Endothelial cell of umbilical vein (primary cell): Measurements from ENCODE around the gene MRPL50. TPM values are rescaled to one million over a fixed set of nuclear protein-coding genes. Genes with fewer than 3 reads are reported as not detected.

ENCODE experiments used
- BruUV-seq: library from RNA; stranded (reverse); fragments of 400-500 nt; replicated peaks from 2 replicates; lab custom pipeline; 2021; lab: Mats Ljungman, UMichigan
- CTCF ChIA-PET: fragments of 300-600, 350-600 bp; sonication (Branson Sonifier 250); formaldehyde crosslinking; loops from one replicate; lab custom pipeline; 2021; ENCODE audit warnings: antibody characterized with exemption, inconsistent platforms; lab: Charles Lee
- POLR2A ChIA-PET: fragments of 300-600, 350-600 bp; sonication (Branson Sonifier 250); formaldehyde crosslinking; loops from one replicate; lab custom pipeline; 2021; ENCODE audit warnings: antibody characterized with exemption, inconsistent platforms; lab: Charles Lee
- DNase-seq: peaks from one replicate; pipeline ENCODE4 v3.0.0-alpha.2; 2011; ENCODE audit warnings: low read depth, low spot score
- FAIRE-seq: peaks from 2 replicates; lab custom pipeline; 2011; peaks lifted over from hg19 to GRCh38; lab: Jason Lieb, UNC
- H2AFZ ChIP-seq: 2 replicates; pipeline ENCODE4 v1.6.0; 2012; ENCODE audit warnings: low read depth, low read length, control low read depth, inconsistent platforms
- H3K27ac ChIP-seq: 2 replicates; pipeline ENCODE4 v1.5.1; 2011; ENCODE audit warnings: low read depth, mild to moderate bottlenecking, control low read depth, low read length, moderate library complexity; ENCODE audit not compliant: insufficient read depth
- H3K27me3 ChIP-seq, 2 experiments: 2 replicates each; pipeline versions ENCODE4 v1.6.0 to v1.6.1; 2011; ENCODE audit warnings: low read length in 2 of 2, mixed read lengths in 1 of 2; ENCODE audit not compliant: control insufficient read depth in 2 of 2, insufficient read depth in 2 of 2
- H3K36me3 ChIP-seq, 2 experiments: 2 replicates in 1 of 2; 3 replicates in 1 of 2; pipeline ENCODE4 v1.5.1; 2011; ENCODE audit warnings: low read length in 2 of 2, mild to moderate bottlenecking in 1 of 2, moderate library complexity in 1 of 2; ENCODE audit not compliant: control insufficient read depth in 2 of 2, insufficient read depth in 2 of 2; ENCODE audit errors: extremely low read depth in 1 of 2
- H3K4me1 ChIP-seq: 3 replicates; pipeline ENCODE4 v1.5.1; 2011; ENCODE audit warnings: mild to moderate bottlenecking, low read length; ENCODE audit not compliant: control insufficient read depth, insufficient read depth; ENCODE audit errors: extremely low read depth
- H3K4me2 ChIP-seq: 2 replicates; pipeline ENCODE4 v1.6.1; 2011; ENCODE audit warnings: low read length, control low read depth, mixed read lengths; ENCODE audit not compliant: insufficient read depth
- H3K4me3 ChIP-seq, 3 experiments: fragments of 200-600 bp in 1 of 3; sonication (generic), shearing (Covaris generic) in 1 of 3; replicated peaks in 1 of 3; 2 replicates each; pipeline ENCODE4 v1.5.1; 2011 to 2016; ENCODE audit warnings: control low read depth in 3 of 3, low read length in 3 of 3, mild to moderate bottlenecking in 2 of 3, inconsistent platforms in 1 of 3, low read depth in 1 of 3, moderate library complexity in 1 of 3; ENCODE audit not compliant: insufficient read depth in 1 of 3
- H3K79me2 ChIP-seq: 2 replicates; pipeline ENCODE4 v1.6.0; 2012; ENCODE audit warnings: low read length, inconsistent platforms; ENCODE audit not compliant: control insufficient read depth, insufficient read depth
- H3K9ac ChIP-seq: replicated peaks from 2 replicates; pipeline ENCODE3; 2011; ENCODE audit warnings: low read length, control low read depth; ENCODE audit not compliant: insufficient read depth; ENCODE audit errors: extremely low read depth
- H3K9me1 ChIP-seq: replicated peaks from 3 replicates; pipeline ENCODE4 v1.6.0; 2011; ENCODE audit warnings: mild to moderate bottlenecking, low read length; ENCODE audit not compliant: control insufficient read depth, insufficient read depth; ENCODE audit errors: extremely low read depth
- H3K9me3 ChIP-seq: replicated peaks from 2 replicates; pipeline ENCODE4 v1.5.1; 2012; ENCODE audit warnings: low read length, inconsistent platforms; ENCODE audit not compliant: control insufficient read depth, insufficient read depth
- H4K20me1 ChIP-seq: replicated peaks from 2 replicates; pipeline ENCODE3; 2011; ENCODE audit warnings: mild to moderate bottlenecking, low read length; ENCODE audit not compliant: control insufficient read depth, insufficient read depth; ENCODE audit errors: extremely low read depth
- CTCF ChIP-seq, 2 donors: IDR thresholded peaks; 1 replicate in 1 of 2; 2 replicates in 1 of 2; pipeline ENCODE4 v1.5.1; 2011; ENCODE audit warnings: low read length in 2 of 2, mild to moderate bottlenecking in 2 of 2, moderate library complexity in 2 of 2, control low read depth in 1 of 2, inconsistent platforms in 1 of 2, low read depth in 1 of 2; ENCODE audit not compliant: insufficient read depth in 1 of 2; ENCODE audit errors: extremely low read depth in 1 of 2
- FOS ChIP-seq: IDR thresholded peaks from 2 replicates; pipeline ENCODE4 v1.6.1; 2011; ENCODE audit warnings: mild to moderate bottlenecking, low read length, moderate library complexity, borderline replicate concordance; ENCODE audit not compliant: insufficient read depth
- GATA2 ChIP-seq: IDR thresholded peaks from 2 replicates; pipeline ENCODE4 v1.7.0; 2011; ENCODE audit warnings: low read depth, mild to moderate bottlenecking, moderate library complexity, mixed read lengths, low read length; ENCODE audit not compliant: insufficient read length, insufficient read depth
- JUN ChIP-seq: IDR thresholded peaks from 2 replicates; pipeline ENCODE4 v1.6.1; 2011; ENCODE audit warnings: borderline replicate concordance, low read depth; ENCODE audit not compliant: insufficient read length, insufficient read depth
- POLR2A ChIP-seq: IDR thresholded peaks from 2 replicates; pipeline ENCODE4 v1.6.1; 2012; ENCODE audit warnings: low read depth, mild to moderate bottlenecking, control low read depth, low read length
- dilution Hi-C: fragments of 300-500 bp; cut with MboI; formaldehyde crosslinking; loops from one replicate; pipeline ENCODE4 v1.15.0; 2019; ENCODE audit warnings: low sequenced_read_pairs; ENCODE audit not compliant: extremely low pct_ligation_motif_present
- intact Hi-C: fragments of 100-400 bp; cut with micrococcal nuclease; formaldehyde crosslinking; loops from one replicate; pipeline ENCODE4 v1.10.0; 2022
- polyA plus RNA-seq, 4 experiments: library from polyadenylated mRNA; depleted of rRNA in 3 of 4; stranded (reverse) in 3 of 4; unstranded in 1 of 4; fragments of >200 nt; gene quantifications; 2 replicates each; pipeline versions ENCODE4 v1.2.1 to v1.2.3, GENCODE V29; 2011 to 2012; ENCODE audit warnings: missing spikeins in 1 of 4
- total RNA-seq: library from RNA; stranded (reverse); gene quantifications from 2 replicates; pipeline ENCODE4 v1.2.3, GENCODE V29; 2021

Gene MRPL50
- total and polyA plus RNA-seq, 2 donors (not counting 3 experiments of a cell fraction or from before 2014, with no cell fraction given), result 5.7 to 9.7 TPM

- FAIRE-seq, result no peak
- CTCF ChIA-PET, result interaction anchor here (1.4 to 2.2 kb wide), 4 partner anchors 11 to 1075 kb away, joined by 3 to 22 read pairs (median 6); no protein-coding TSS in a partner anchor
- POLR2A ChIA-PET, result interaction anchor here (1.3 kb wide), 1 partner anchor 10 kb away, joined by 3 read pairs; no protein-coding TSS in a partner anchor
- H3K4me3 ChIP-seq, result peak overlapping the region; percentile 66 to 86 (median 74)
- no peaks in the 10 kb centered on the region for H4K20me1 ChIP-seq
- H3K4me2 ChIP-seq, result peak overlapping the region; percentile 89
- H3K36me3 ChIP-seq, result peaks cover 10 to 13% of the 10 kb centered on the region in 2 experiments
- peak overlapping the region; percentile 61 for H3K27ac ChIP-seq
- H3K27me3 ChIP-seq, result no peaks in the 10 kb centered on the region
- H3K9me3 ChIP-seq, result no peaks in the 10 kb centered on the region
- dilution Hi-C loops, result no loop called here
- no peak overlapping the region for H2AFZ ChIP-seq
- DNase-seq, result no peak
- H3K9ac ChIP-seq, result peak overlapping the region; percentile 74
- peaks cover 26% of the 10 kb centered on the region for H3K4me1 ChIP-seq
- intact Hi-C loops, result loop anchor here (2.0 to 5.0 kb wide), 4 partner anchors 283 to 1577 kb away; partner anchors contain the start of gene MSANTD3
- TF ChIP-seq POLR2A (no peak), GATA2 (no peak), CTCF (IDR thresholded peaks at IDR 0.05; ENCODE audit: extremely low read depth in 1 of 2, insufficient read depth in 1 of 2, low read depth in 1 of 2, low read length in 2 of 2) (no peak), FOS (no peak), JUN (no peak)
- BruUV-seq, result no TSS peak
- no peaks in the 10 kb centered on the region for H3K9me1 ChIP-seq
- H3K79me2 ChIP-seq, result peaks cover 65% of the 10 kb centered on the region
Measured at GRCh38 chr9:101399643-101399970, 1.2 kb upstream of the MRPL50 start.
